G401.6 (cell line): ENCODE measurements around the gene ELOVL5.
"Not testable (repeated sequence)": the region's sequence is repeated elsewhere in the genome, so short reads cannot be mapped to it uniquely, and the experiment has no call there.

Source experiments
- FAIRE-seq: peaks from 2 replicates; lab custom pipeline; 2012; peaks lifted over from hg19 to GRCh38; lab: Jason Lieb, UNC

ELOVL5 gene

GRCh38 chr6:53328375-53328774, 20.4 kb downstream of the ELOVL5 start:
- no peak for FAIRE-seq

- FAIRE-seq, result no peak
These were observed 21.7 kb downstream of the ELOVL5 start for GRCh38 chr6:53327017-53327395.

GRCh38 chr6:53326372-53327016, 22.3 kb downstream of the ELOVL5 start:
- FAIRE-seq, result no peak

GRCh38 chr6:53325785-53326184, 23.0 kb downstream of the ELOVL5 start:
- FAIRE-seq, result no peak

GRCh38 chr6:53322188-53323029, 26.3 kb downstream of the ELOVL5 start:
- no peak for FAIRE-seq

GRCh38 chr6:53321701-53322100, 27.0 kb downstream of the ELOVL5 start:
- no peak for FAIRE-seq

GRCh38 chr6:53320964-53321363, 27.8 kb downstream of the ELOVL5 start:
- no peak for FAIRE-seq

GRCh38 chr6:53318429-53318828, 30.3 kb downstream of the ELOVL5 start:
- no peak for FAIRE-seq

- no peak for FAIRE-seq
These were observed 30.9 kb downstream of the ELOVL5 start for GRCh38 chr6:53317861-53318260.

GRCh38 chr6:53317299-53317698, 31.5 kb downstream of the ELOVL5 start:
- FAIRE-seq, result not testable (repeated sequence)

GRCh38 chr6:53316142-53316541, 32.6 kb downstream of the ELOVL5 start:
- no peak for FAIRE-seq

- no peak for FAIRE-seq
These were observed 33.5 kb downstream of the ELOVL5 start for GRCh38 chr6:53315086-53315724.

GRCh38 chr6:53313784-53314400, 34.9 kb downstream of the ELOVL5 start:
- no peak for FAIRE-seq

GRCh38 chr6:53312355-53312754, 36.4 kb downstream of the ELOVL5 start:
- no peak for FAIRE-seq

GRCh38 chr6:53311586-53311935, 37.2 kb downstream of the ELOVL5 start:
- FAIRE-seq, result no peak

- FAIRE-seq, result no peak
These were observed 37.8 kb downstream of the ELOVL5 start for GRCh38 chr6:53310771-53311585.

GRCh38 chr6:53309901-53310300, 38.8 kb downstream of the ELOVL5 start:
- FAIRE-seq, result no peak

GRCh38 chr6:53309059-53309900, 39.5 kb downstream of the ELOVL5 start:
- no peak for FAIRE-seq

- no peak for FAIRE-seq
These were observed 41.9 kb downstream of the ELOVL5 start for GRCh38 chr6:53306819-53307347.

- not testable (repeated sequence) for FAIRE-seq
These were observed 42.5 kb downstream of the ELOVL5 start for GRCh38 chr6:53306217-53306616.

- FAIRE-seq, result not testable (repeated sequence)
These were observed 43.2 kb downstream of the ELOVL5 start for GRCh38 chr6:53305506-53306005.
